CD4-positive, alpha-beta T cell treated with Interleukin-6 for 4 hours (primary cell): ENCODE measurements around the gene FGF2.
A peak's percentile ranks its signal among the peaks of the same experiment; 100 is the strongest.
"Not testable (repeated sequence)": the region's sequence is repeated elsewhere in the genome, so short reads cannot be mapped to it uniquely, and the experiment has no call there.

Source experiments
- DNase-seq: peaks from one replicate; pipeline ENCODE4 v3.0.0-alpha.2; 2020; ENCODE audit warnings: mixed read lengths

Gene FGF2

DNA sequence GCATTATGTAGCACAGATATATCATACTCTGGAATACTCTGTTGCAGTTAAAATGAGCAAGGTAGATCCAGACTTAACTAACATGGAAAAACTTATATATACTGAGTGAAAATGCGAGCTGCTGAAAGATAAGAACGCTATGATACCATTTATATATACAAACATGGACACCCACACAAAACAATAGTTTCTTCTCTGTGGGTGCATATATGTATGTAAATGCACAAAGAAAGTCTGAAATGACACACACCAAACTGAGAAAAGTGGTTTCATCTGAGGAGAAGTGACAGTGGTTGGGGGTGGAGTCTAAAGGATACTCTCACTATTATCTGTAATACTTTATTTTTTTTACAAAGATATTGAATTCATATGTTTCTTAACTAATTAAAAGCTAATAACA lies 12.2 kb upstream of the FGF2 start:
- no peak for DNase-seq

DNA sequence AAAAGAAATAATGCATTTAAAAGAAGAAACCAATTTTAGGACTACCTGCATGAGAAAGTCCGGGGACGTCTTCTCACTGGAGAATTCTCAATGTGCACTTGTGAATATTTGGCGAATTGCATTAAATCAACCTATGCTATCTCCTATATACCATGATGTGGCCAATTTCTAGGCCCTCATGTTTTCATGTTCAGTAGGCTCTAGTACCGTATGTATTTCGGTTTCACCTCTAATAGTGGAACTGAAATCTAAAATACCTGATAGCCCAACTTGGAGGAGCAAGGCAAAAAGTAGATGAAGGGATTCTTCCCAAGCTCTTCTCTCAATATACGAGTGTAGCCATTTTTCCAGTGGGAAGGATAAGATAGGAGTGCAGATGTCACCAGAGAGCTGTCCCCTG lies 11.4 kb upstream of the FGF2 start:
- DNase-seq, result no peak

DNA sequence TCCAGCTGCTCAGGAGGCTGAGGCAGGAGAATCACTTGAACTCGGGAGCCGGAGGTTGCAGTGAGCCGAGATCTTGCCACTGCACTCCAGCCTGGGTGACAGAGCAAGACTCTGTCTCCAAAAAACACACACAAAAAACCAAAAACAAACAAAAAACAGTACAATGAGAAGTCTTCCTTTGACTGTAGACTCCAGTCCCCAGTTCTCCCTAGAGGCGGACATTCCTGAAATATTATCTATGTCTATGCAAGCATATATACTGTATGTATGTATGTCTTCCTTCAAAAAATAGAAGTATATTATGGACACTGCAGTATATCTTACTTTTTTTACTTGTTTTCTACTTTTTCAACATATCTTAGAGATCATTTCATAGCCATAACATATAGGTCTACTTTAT lies 10.2 kb upstream of the FGF2 start:
- no peak for DNase-seq

DNA sequence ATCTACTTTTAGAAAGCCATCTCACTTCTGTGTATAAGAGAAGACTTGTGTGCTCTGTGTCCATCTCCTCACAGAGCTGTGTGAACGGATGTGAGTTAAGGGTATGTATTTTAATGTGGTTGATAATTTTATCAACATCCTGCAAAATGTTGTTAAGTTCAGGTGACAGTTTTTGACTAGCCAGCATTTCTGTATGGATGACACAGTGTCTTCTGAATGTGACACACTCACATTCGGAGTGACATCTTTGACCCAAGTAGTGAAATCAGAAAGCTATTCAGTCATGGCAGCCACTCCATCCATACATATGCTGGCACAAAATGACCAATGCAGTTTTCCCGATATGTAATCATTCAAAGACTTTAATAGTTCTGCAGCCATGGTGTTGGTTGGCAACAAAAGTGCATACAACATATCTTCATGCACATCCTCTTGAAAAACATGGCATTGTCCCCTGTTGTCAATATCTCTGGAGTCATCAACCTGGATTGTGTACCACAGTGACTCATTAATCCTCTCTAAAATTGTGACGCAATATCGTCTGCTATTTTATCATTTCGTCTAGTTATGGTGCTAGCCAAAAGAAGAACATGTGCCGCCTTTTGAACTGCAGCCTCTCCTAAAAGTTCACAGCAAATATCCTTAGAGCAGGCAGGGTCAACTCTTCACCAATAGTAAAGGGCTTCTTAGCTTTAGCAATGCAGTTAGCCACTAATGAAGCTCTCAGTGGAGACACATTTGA lies 6.8 kb upstream of the FGF2 start:
- DNase-seq, result no peak

DNA sequence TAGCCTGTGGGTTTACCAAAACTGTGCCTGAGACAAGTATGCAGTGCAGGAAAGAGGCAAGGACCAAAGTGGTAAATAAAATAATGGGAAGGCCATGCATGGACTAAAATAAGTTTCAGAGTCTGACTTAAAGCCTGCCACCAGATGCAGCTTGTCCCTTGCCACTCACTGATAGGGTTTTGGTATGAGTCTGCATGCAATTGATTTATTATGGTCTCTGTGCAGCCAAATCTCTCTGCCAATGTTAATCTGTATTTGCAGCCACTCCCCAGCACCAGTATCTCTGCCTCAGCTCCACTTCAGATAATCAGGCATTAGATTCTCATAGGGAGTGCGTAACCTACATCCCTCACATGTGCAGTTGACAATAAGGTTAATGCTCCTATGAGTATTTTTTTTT lies 5.5 kb upstream of the FGF2 start:
- DNase-seq, result no peak

DNA sequence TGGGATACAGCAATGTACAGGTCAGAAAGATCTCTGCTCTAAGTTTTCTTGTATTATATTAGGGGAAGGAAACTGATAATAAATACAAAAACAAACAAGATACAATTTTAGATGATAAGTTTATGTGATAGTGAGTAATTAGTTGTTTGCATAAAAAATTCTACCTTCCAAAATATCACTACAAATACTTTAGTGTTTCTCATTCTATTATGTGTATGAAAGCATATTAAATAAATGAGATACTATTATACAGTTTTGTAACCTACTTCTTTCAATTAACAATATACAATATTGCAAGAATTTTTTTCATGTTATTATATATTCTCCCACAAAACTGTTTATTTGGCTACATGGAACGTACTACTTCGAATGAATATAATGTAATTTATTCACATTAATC lies 4.2 kb upstream of the FGF2 start:
- DNase-seq, result no peak

DNA sequence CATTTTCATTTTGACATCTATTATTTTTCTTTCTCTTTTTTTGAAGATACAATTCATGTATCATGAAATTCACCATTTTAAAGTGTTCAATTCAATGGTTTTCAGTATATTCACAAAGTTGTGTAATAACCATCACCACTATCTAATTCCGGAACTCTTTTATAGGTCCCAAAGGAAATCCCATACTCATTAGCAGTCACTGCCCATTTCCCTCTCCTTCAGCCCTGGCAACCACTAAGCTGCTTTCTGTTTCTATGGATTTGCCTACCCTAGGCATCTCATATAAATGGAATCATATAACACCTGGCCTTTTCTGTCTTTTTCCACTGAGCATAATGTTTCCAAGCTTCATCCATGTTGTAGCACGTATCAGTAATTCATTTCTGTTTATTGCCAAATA lies 3.2 kb upstream of the FGF2 start:
- no peak for DNase-seq

DNA sequence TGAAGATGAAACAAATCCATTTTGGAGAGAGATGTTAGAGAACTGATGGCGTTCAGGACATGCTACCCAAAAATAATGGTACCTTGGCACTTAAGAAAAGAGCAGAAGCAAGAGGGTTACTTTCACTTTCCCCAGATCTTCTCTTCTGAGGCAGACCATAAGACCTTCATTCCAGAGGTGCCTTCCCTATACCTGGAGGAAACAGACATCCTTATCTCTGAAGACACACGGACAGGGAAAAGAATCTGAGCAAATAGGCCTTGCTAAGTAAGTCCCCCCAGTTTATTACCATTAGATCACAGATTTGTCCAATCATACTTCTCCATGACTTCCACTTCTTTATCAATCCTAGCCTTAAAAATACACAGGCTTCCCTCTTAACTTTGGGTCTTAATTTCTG lies 2.0 kb upstream of the FGF2 start:
- no peak for DNase-seq

DNA sequence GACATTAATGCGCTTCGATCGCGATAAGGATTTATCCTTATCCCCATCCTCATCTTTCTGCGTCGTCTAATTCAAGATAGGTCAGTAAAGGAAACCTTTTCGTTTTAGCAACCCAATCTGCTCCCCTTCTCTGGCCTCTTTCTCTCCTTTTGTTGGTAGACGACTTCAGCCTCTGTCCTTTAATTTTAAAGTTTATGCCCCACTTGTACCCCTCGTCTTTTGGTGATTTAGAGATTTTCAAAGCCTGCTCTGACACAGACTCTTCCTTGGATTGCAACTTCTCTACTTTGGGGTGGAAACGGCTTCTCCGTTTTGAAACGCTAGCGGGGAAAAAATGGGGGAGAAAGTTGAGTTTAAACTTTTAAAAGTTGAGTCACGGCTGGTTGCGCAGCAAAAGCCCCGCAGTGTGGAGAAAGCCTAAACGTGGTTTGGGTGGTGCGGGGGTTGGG lies 528 bp upstream of the FGF2 start:
- DNase-seq, result no peak

DNA sequence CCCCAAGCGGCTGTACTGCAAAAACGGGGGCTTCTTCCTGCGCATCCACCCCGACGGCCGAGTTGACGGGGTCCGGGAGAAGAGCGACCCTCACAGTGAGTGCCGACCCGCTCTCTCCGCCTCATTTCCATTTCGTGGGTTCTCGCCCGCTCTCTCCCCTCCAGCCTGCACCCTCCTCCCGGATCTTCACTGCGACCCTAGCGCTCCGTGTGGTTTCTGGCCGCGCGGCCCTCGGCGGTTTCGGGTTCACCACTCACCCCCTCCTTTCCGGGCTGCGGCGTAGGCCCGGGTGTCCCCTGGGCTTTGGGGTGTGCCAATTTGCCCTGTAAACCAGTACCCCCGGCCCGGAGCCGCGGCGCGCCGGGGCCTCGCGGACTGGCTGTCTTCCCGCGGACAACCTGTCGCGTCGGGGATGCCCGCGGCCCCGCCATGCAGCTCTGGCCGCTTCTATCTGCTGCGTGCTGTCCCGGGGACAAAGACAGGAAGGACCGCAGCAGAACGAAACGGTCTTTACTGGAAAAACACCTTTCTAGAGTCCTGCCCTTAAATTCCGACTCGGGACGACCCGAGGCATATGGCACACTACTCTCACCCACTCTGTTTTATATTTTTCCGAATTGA lies 737 bp downstream of the FGF2 start:
- DNase-seq, result peak; percentile 14

DNA sequence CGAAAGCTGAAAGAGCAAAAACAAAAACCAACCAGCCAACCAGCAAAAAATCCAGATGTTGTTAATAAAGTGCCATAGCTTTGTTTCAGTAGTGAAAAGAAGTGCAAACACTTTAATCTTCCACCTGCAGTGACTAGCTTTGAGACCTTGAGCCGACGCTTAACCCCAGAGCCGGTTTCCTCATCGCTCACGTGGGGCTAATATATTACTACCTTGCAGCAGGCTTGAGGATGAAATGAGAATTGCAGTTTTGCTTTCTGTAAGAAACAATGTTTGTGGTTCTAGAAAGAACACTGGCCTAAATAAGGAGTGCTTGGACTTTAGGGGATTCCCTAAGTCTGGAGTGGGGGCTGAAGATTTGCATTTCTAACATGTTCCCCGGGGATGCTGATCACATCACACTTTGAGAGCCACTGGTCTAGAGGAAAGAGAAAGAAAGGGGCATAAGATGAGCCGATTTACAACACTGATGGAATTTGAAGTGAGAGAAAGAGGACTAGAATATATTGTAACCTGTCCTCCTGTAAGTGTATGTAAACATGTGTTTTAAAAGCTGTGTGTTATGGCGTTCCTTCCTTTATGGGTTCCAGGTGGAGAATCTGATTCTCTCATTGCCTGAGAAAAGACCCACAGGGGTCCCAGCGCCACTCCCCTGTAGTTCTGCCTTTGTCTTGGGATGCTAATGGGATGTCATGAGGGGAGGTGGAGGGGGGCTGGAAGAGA lies 1.4 kb downstream of the FGF2 start:
- DNase-seq, result peak; percentile 2

DNA sequence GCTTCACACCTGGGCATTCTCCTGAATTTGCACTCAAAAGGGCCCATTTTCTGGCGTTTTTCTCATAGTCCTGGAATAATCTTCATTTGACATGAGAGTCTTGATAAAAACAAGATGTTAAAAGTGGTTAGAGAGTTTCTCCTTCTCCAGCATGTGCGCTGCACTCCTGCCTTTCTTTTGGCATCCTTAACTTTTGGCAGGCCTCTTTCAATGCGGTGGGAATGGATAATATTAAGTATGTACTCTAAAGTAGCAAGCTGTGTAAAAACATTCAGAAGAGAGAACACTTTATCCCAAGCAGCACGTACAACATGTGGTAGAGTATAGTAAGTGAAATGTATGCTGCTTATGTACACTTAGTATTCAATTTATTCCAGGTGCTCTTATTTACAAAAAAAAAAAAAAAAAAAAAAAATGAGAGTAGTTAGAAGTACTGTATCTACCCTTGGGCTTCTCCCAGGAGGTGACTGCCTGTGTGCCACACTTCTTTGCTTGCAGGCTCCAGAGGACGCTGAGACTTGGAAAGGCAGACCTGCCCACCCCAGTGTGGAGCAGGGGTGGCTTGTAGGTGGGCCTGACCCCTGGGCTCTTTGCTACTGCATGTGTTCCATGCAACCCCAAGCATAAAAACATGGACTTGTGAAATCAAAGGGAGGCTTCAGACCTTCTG lies 3.9 kb downstream of the FGF2 start:
- DNase-seq, result no peak

DNA sequence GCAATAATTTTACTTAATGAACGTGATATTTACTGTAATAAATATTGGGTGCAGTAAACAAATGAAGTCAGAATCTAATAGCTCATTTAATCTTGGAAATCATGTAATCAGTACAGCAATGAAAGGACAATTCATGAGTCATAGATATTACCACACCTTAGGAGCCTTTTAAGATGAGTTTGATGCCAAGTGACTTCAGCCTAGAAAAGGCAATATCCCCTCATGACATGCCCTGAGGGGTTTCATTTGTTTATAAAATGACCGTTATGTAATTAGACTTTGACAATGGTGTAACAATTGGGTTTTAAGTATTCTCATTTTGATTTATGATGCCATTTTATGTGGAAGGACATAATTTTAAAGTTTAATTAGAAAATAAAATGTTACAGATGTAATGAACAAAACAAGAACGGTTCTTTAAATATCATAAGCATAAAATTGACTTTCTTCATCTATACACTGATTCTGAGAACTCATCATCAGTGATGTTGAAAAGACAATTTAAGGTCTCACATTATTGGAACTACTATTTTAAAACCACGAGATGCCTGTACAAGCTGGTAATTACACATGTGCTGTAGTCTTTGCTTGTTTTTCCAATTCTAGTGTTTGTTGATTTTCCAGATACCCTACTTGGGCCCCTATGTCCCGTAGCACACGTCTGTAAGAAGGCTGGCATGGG lies 5.0 kb downstream of the FGF2 start:
- DNase-seq, result no peak

DNA sequence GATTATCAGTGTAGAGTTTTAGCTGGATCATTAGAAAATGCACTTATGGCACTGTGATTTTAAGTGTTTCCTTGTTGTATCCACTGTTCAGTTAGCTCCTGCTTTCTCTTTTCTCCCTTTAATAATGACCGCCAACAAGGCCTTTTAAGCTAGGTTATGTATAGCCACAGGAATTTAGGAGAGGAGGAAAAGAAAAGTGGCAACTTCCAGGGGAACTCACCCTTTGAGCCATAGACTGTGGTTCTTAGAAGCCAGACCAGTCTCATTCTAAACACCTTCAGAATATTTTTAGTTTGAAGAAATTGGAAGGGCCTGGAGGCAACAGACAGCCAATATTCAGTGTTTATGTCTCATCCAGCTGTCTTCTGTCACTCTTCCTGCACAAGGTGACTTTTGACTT lies 6.1 kb downstream of the FGF2 start:
- DNase-seq, result no peak

DNA sequence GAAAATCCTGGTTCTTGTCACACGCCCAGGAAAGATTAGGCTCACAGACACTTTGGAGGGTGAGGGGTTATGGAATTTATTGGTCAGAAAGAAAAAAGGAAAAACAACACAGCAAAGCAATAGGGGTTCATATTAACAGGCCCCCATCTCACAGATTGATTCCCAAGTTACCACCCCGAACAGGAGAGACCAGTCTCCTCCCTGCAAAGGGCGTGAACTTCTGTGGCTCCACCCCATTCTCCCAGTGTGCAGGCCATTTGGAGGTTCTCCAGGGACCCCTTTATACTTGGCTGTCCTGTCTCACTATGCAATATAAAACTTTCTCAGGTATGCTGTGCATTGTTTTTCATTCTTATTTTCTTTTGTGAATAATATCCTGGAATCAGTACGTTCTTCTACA lies 7.4 kb downstream of the FGF2 start:
- DNase-seq, result no peak

DNA sequence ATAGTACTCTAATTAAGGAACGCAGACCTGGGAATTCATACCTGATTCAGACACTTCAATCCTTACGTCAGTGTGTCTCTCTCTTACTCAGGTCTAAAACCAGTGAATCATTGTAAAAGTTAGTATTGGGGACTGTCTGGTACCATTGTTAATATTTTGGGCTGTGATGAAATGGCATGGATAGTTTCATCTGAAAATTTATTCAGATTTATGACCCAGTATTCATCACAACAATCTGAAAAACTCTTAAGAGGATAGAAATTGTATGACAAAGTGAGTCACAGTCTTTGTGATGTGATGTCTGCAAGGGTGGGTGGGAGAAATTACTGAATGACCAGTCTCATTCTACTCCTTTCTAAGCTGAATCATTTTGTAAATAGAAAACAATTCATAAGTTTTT lies 10.3 kb downstream of the FGF2 start:
- no peak for DNase-seq

DNA sequence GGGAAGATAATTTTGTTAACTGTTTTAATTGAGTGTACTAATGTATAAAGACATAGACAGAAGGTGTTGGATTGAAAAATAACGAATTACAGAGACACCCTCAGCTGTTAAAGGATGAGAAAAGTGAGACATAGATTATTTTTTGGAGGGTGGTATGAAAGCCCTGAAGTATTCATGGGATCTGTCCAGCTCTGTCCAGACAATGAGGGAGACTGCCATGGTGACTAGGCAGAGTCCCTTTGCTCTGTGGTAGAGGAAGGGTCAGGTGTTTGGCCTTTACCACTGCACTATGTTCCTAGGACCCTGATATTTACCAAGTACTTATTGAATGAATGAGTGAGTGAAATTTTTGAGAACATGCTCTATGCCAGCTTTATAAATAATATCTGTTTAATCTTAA lies 11.4 kb downstream of the FGF2 start:
- no peak for DNase-seq

DNA sequence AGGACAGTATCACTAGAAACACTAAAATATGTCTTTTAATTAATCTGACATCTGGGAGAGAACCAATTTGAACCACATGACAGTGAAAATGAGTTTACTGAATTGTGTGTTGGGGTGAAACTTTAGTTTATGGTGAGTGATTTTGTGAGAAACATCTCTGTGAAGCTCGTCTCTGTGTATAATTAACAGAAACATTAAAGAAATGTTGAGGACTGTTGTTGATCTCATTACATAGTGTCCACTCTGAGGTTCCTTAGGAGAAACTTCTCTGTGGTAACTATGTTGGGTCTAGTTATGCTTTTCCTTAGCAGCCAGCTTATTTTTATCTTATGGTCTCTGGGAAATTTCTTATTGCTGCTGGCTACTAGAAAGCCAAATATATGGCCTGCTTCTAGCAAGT lies 15.8 kb downstream of the FGF2 start:
- DNase-seq, result no peak

DNA sequence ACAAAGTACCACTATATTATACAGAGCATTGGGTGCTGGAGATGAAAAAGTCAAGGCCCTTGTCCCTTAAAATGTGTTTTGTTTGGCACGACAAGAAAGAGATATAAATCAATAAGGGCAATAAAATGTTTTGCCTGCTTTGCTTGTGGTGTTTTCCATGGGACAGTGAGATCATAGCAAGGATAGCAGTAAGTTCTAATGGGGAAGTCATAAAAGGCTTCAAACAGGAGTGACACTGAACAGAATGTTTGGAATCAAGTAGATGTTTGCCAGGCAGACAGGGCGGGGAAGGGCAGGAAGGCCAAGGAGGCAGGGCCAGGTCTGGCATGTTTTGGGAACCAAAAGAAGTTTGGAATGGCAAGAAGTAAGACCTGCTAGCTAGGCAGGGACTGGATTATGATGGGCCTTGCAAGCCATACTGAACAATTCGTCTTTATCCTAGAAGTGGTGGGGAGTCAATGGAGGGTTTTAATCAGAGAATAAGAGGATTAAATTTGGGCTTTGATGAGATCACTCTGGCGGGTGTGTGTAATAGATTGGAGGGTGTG lies 16.4 kb downstream of the FGF2 start:
- no peak for DNase-seq

DNA sequence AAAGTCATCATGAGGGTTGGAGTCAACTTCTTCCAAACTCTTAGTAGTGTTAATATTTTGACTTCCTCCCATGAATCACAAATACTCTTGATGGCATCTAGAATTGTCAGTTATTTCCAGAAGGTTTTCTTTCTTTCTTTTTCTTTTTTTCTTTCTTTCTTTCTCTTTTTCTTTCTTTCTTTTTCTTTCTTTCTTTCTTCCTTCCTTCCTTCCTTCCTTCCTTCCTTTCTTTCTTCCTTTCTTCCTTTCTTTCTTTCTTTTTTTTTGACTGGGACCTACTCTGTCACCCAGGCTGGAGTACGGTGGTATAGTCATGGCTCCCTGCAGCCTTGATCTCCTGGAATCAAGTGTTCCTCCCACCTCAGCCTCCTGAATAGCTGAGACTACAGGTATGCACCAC lies 17.8 kb downstream of the FGF2 start:
- not testable (repeated sequence) for DNase-seq

DNA sequence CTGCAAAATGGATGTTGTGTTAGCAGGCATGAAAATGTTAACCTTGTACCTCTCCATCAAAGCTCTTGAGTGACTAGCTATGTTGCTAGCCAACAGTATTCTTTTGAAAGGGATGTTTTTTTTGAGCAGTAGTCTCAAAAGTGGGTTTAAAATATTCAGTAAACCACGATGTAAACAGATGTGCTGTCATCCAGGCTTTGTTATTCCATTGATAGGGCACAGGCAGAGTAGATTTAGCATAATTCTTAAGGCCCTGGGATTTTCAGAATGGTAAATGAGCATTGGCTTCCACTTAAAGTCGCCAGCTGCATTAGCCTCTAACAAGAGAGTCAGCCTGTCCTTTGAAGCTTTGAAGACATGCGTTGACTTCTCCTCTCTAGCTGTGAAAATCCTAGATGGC lies 18.4 kb downstream of the FGF2 start:
- no peak for DNase-seq

DNA sequence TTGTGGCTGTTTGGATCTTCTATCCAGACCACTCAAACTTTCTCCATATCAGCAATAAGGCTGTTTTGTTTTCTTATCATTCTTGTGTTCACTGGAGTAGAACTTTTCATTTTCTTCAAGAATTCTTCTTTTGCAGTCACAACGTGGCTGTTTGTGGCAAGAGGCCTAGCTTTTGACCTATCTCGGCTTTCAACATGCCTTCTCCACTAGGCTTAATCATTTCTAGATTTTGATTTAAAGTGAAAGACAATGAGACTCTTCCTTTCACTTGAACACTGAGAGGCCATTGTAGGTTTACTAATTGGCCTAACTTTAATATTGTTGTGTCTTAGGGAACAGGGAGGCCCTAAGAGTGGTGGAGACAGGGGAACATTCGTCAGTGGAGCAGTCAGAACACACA lies 19.1 kb downstream of the FGF2 start:
- DNase-seq, result no peak

DNA sequence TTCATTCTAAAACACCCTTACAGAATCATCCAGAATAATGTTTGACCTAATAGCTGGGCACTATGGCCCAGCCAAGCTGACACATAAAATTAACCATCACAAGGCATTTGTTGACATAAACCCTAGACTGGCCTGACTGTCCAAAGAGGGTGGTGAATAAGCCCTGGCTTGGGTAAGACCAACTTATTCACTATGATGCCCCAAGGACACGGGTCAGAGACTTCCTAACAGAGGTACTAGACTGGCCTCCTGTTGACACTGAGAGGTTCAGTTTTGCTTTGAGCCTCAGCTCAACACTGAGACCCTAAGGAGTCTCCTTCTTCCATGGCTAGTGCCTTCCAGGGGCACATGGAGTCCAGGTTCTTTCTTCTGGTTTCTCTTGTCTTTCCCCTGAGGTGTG lies 21.3 kb downstream of the FGF2 start:
- no peak for DNase-seq
